ENCODE data around the gene VWA5B2.
"Not testable (repeated sequence)": the region's sequence is repeated elsewhere in the genome, so short reads cannot be mapped to it uniquely, and the experiment has no call there.

The VWA5B2 gene

GRCh38 chr3:184262764-184263179 lies 33.4 kb downstream of the VWA5B2 start:
- POLR2A ChIA-PET = no interaction called here
- TF ChIP-seq, protein P1, sequence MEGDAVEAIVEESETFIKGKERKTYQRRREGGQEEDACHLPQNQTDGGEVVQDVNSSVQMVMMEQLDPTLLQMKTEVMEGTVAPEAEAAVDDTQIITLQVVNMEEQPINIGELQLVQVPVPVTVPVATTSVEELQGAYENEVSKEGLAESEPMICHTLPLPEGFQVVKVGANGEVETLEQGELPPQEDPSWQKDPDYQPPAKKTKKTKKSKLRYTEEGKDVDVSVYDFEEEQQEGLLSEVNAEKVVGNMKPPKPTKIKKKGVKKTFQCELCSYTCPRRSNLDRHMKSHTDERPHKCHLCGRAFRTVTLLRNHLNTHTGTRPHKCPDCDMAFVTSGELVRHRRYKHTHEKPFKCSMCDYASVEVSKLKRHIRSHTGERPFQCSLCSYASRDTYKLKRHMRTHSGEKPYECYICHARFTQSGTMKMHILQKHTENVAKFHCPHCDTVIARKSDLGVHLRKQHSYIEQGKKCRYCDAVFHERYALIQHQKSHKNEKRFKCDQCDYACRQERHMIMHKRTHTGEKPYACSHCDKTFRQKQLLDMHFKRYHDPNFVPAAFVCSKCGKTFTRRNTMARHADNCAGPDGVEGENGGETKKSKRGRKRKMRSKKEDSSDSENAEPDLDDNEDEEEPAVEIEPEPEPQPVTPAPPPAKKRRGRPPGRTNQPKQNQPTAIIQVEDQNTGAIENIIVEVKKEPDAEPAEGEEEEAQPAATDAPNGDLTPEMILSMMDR (IDR thresholded peaks at IDR 0.05; ENCODE audit: insufficient read depth, low read length, missing control alignments) = no peak
- H3K4me3 ChIP-seq (ENCODE audit: low read depth, low read length) = peak overlapping the region; percentile 12; the same call in 1 of the 2 replicates
- DNase-seq (ENCODE audit: low read depth, low spot score) = no peak
- CTCF ChIA-PET = interaction anchor here (0.7 to 1.8 kb wide), 5 partner anchors 10 to 35 kb away, joined by 3 to 12 read pairs (median 4); partner anchors contain the start of gene EEF1AKMT4

GRCh38 chr3:184267249-184267648 lies 37.9 kb downstream of the VWA5B2 start:
- POLR2A ChIA-PET; H3K4me3 ChIP-seq (ENCODE audit: low read depth, low read length); CTCF ChIA-PET; DNase-seq (ENCODE audit: low read depth, low spot score): not testable (repeated sequence)

DNA sequence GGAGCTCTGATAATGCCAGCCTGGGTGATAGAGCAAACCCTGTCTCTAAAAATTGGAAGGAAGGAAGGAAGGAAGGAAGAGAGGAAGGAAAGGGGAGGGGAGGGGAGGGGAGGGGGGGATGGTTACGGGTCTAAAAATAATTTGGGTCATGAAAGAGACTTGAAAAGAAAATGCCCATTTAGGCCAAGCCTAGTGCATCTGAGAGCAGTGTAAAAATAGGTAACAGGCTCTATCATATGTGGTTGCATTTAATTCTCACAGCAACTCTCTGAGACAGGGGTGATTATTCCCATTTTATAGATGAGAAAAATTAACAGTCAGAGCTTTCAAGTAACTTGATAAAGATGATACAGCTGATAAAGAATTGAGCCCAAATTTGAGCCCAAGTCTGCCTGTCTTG lies 42.9 kb downstream of the VWA5B2 start:
- CTCF ChIA-PET = interaction anchor here (1.0 to 1.8 kb wide), 4 partner anchors 17 to 45 kb away, joined by 3 to 9 read pairs (median 4); partner anchors contain the start of gene EEF1AKMT4
- POLR2A ChIA-PET = no interaction called here

DNA sequence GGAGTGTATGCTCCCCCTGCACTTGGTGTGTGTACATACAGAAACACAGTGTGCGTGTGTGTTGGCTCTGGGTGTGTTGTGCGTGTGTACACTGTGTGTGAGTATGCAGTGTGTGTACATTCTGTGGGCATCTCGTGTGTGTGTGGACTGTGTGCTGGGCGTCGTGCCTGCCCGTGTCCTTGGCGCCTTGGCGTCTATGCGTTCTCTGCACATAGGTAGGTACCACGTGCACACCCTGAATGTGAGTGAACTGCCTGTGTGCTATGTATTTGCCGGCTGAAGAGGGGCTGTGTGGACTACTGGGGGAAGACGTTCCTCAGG lies 46.0 kb downstream of the VWA5B2 start:
- POLR2A ChIA-PET = no interaction called here
- no peak overlapping the region for H3K4me3 ChIP-seq (ENCODE audit: low read depth, low read length)
- CTCF ChIA-PET = no interaction called here
- DNase-seq (ENCODE audit: low read depth, low spot score) = no peak
- TF ChIP-seq, protein P1 (IDR thresholded peaks at IDR 0.05; ENCODE audit: insufficient read depth, low read length, missing control alignments) = no peak

More for the DNA sequence above, 42.9 kb downstream of the VWA5B2 start:
- H3K4me3 ChIP-seq (ENCODE audit: low read depth, low read length) = no peak overlapping the region
- DNase-seq (ENCODE audit: low read depth, low spot score) = no peak
- TF ChIP-seq, protein P1 (IDR thresholded peaks at IDR 0.05; ENCODE audit: insufficient read depth, low read length, missing control alignments) = no peak

DNA sequence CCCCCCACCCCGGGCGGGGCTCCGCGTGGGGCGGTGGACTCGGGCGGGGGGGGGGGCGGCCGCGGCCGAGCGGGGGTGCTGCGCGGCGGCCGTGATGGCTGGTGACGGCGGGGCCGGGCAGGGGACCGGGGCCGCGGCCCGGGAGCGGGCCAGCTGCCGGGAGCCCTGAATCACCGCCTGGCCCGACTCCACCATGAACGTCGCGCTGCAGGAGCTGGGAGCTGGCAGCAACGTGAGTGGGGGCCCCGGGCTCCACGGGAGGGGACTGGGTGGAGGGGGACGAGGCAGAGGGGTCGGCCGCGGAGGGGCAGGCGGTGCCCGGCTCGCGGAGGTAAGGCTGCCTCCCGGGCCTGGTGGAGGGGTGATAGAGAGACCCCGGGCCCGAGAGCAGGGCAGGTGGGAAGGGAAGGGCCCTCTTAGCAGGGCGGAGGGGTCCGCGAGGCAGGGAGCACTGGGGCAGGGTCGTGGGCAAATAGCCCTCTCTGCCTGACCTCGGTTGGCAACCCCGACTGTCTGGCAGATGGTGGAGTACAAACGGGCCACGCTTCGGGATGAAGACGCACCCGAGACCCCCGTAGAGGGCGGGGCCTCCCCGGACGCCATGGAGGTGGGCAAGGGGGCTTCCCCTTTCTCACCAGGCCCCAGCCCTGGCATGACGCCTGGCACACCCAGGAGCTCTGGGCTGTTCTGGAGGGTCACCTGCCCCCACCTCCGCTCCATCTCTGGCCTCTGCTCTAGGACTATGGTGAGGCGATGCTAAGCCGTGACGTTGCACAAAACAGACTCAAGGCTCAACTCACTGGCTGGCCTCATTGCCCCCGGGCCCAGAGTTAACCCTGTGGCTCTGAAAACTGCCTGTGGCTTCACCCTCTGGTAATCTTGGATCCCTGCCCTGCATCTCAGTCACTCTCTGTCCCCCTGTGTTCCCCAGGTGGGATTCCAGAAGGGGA lies 46.9 kb downstream of the VWA5B2 start, which contains the start of gene ECE2:
Gene ECE2, plus strand, starts transcription at position 62 of the 950 bp plus-strand sequence. Its CDS starts 132 bp downstream, at position 194.
- ChIA-PET POLR2A (no interaction called here), CTCF (interaction anchor here (0.6 kb wide), 1 partner anchor 432 kb away, joined by 3 read pairs; no protein-coding TSS in a partner anchor)
- TF ChIP-seq, protein P1 (IDR thresholded peaks at IDR 0.05; ENCODE audit: insufficient read depth, low read length, missing control alignments) = no peak
- H3K4me3 ChIP-seq (ENCODE audit: low read depth, low read length) = no peak within 1 kb of the TSS
- DNase-seq (ENCODE audit: low read depth, low spot score) = no peak

DNA sequence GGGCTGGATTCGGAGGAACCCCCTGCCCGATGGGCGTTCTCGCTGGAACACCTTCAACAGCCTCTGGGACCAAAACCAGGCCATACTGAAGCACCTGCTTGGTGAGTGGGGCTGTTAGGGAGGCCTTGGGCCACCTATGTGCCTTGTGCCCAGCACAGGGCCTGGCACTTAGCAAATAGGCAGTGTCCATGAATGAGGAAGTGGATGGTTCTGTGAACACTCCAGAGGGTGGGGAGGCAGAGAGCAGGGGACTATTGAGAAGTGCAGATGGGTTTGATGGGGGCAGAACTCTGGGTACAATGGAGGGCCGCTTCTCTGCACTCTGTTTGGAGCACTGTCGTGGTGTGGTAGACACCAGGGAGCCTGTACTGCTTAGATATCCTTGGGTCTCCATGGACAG lies 48.0 kb downstream of the VWA5B2 start:
- no peak overlapping the region for H3K4me3 ChIP-seq (ENCODE audit: low read depth, low read length)
- DNase-seq (ENCODE audit: low read depth, low spot score) = no peak
- TF ChIP-seq, protein P1 (IDR thresholded peaks at IDR 0.05; ENCODE audit: insufficient read depth, low read length, missing control alignments) = no peak
- ChIA-PET CTCF (no interaction called here), POLR2A (no interaction called here)
